Caki2 (cell line): ENCODE data around the gene IRS1. TPM values are rescaled to one million over a fixed set of nuclear protein-coding genes. Genes with fewer than 3 reads are reported as not detected.

Experiments used
- DNase-seq: peaks from one replicate; pipeline ENCODE4 v3.0.0-alpha.2; 2015; ENCODE audit warnings: low read depth
- in situ Hi-C: cut with HindIII; loops from 2 replicates; pipeline ENCODE4 v1.10.0; 2016; ENCODE audit warnings: low sequenced_read_pairs, low pct_unique_long_range_greater_than_20kb, mixed read lengths
- total RNA-seq: library from RNA; depleted of rRNA; stranded (reverse); fragments of >200 nt; shearing (Covaris generic); gene quantifications from 2 replicates; pipeline ENCODE4 v1.2.3, GENCODE V29; 2014; ENCODE audit warnings: low replicate concordance; rRNA removed

Gene IRS1
- total RNA-seq, 1 experiment from 2014 or later = 5.8 TPM

GRCh38 chr2:226684563-226684959, 115.1 kb downstream of the IRS1 start:
- in situ Hi-C loops = no loop called here
- DNase-seq = no peak

- in situ Hi-C loops = no loop called here
Measured at GRCh38 chr2:226683944-226684562, 115.6 kb downstream of the IRS1 start.

GRCh38 chr2:226683196-226683595, 116.4 kb downstream of the IRS1 start:
- in situ Hi-C loops = no loop called here
- no peak for DNase-seq

More at GRCh38 chr2:226683944-226684562, 115.6 kb downstream of the IRS1 start:
- DNase-seq = no peak

Other genes with a start within 250 kb of the IRS1 start
- gene RHBDD1, start 36.2 kb upstream of the IRS1 start, total RNA-seq = 7.4 and 8.6 TPM in 2 replicates